Endothelial cell of umbilical vein (primary cell): Measurements from ENCODE around the gene TMEM18. TPM values are rescaled to one million over a fixed set of nuclear protein-coding genes. Genes with fewer than 3 reads are reported as not detected.

ENCODE experiments used
- BruUV-seq: library from RNA; stranded (reverse); fragments of 400-500 nt; replicated peaks from 2 replicates; lab custom pipeline; 2021; lab: Mats Ljungman, UMichigan
- CTCF ChIA-PET: fragments of 300-600, 350-600 bp; sonication (Branson Sonifier 250); formaldehyde crosslinking; loops from one replicate; lab custom pipeline; 2021; ENCODE audit warnings: antibody characterized with exemption, inconsistent platforms; lab: Charles Lee
- POLR2A ChIA-PET: fragments of 300-600, 350-600 bp; sonication (Branson Sonifier 250); formaldehyde crosslinking; loops from one replicate; lab custom pipeline; 2021; ENCODE audit warnings: antibody characterized with exemption, inconsistent platforms; lab: Charles Lee
- DNase-seq: peaks from one replicate; pipeline ENCODE4 v3.0.0-alpha.2; 2011; ENCODE audit warnings: low read depth, low spot score
- FAIRE-seq: peaks from 2 replicates; lab custom pipeline; 2011; peaks lifted over from hg19 to GRCh38; lab: Jason Lieb, UNC
- H2AFZ ChIP-seq: 2 replicates; pipeline ENCODE4 v1.6.0; 2012; ENCODE audit warnings: low read depth, low read length, control low read depth, inconsistent platforms
- H3K27ac ChIP-seq: 2 replicates; pipeline ENCODE4 v1.5.1; 2011; ENCODE audit warnings: low read depth, mild to moderate bottlenecking, control low read depth, low read length, moderate library complexity; ENCODE audit not compliant: insufficient read depth
- H3K27me3 ChIP-seq, 2 experiments: 2 replicates each; pipeline versions ENCODE4 v1.6.0 to v1.6.1; 2011; ENCODE audit warnings: low read length in 2 of 2, mixed read lengths in 1 of 2; ENCODE audit not compliant: control insufficient read depth in 2 of 2, insufficient read depth in 2 of 2
- H3K36me3 ChIP-seq, 2 experiments: 2 replicates in 1 of 2; 3 replicates in 1 of 2; pipeline ENCODE4 v1.5.1; 2011; ENCODE audit warnings: low read length in 2 of 2, mild to moderate bottlenecking in 1 of 2, moderate library complexity in 1 of 2; ENCODE audit not compliant: control insufficient read depth in 2 of 2, insufficient read depth in 2 of 2; ENCODE audit errors: extremely low read depth in 1 of 2
- H3K4me1 ChIP-seq: 3 replicates; pipeline ENCODE4 v1.5.1; 2011; ENCODE audit warnings: mild to moderate bottlenecking, low read length; ENCODE audit not compliant: control insufficient read depth, insufficient read depth; ENCODE audit errors: extremely low read depth
- H3K4me2 ChIP-seq: 2 replicates; pipeline ENCODE4 v1.6.1; 2011; ENCODE audit warnings: low read length, control low read depth, mixed read lengths; ENCODE audit not compliant: insufficient read depth
- H3K4me3 ChIP-seq, 3 experiments: fragments of 200-600 bp in 1 of 3; sonication (generic), shearing (Covaris generic) in 1 of 3; replicated peaks in 1 of 3; 2 replicates each; pipeline ENCODE4 v1.5.1; 2011 to 2016; ENCODE audit warnings: control low read depth in 3 of 3, low read length in 3 of 3, mild to moderate bottlenecking in 2 of 3, inconsistent platforms in 1 of 3, low read depth in 1 of 3, moderate library complexity in 1 of 3; ENCODE audit not compliant: insufficient read depth in 1 of 3
- H3K79me2 ChIP-seq: 2 replicates; pipeline ENCODE4 v1.6.0; 2012; ENCODE audit warnings: low read length, inconsistent platforms; ENCODE audit not compliant: control insufficient read depth, insufficient read depth
- H3K9ac ChIP-seq: replicated peaks from 2 replicates; pipeline ENCODE3; 2011; ENCODE audit warnings: low read length, control low read depth; ENCODE audit not compliant: insufficient read depth; ENCODE audit errors: extremely low read depth
- H3K9me1 ChIP-seq: replicated peaks from 3 replicates; pipeline ENCODE4 v1.6.0; 2011; ENCODE audit warnings: mild to moderate bottlenecking, low read length; ENCODE audit not compliant: control insufficient read depth, insufficient read depth; ENCODE audit errors: extremely low read depth
- H3K9me3 ChIP-seq: replicated peaks from 2 replicates; pipeline ENCODE4 v1.5.1; 2012; ENCODE audit warnings: low read length, inconsistent platforms; ENCODE audit not compliant: control insufficient read depth, insufficient read depth
- H4K20me1 ChIP-seq: replicated peaks from 2 replicates; pipeline ENCODE3; 2011; ENCODE audit warnings: mild to moderate bottlenecking, low read length; ENCODE audit not compliant: control insufficient read depth, insufficient read depth; ENCODE audit errors: extremely low read depth
- GATA2 ChIP-seq: IDR thresholded peaks from 2 replicates; pipeline ENCODE4 v1.7.0; 2011; ENCODE audit warnings: low read depth, mild to moderate bottlenecking, moderate library complexity, mixed read lengths, low read length; ENCODE audit not compliant: insufficient read length, insufficient read depth
- dilution Hi-C: fragments of 300-500 bp; cut with MboI; formaldehyde crosslinking; loops from one replicate; pipeline ENCODE4 v1.15.0; 2019; ENCODE audit warnings: low sequenced_read_pairs; ENCODE audit not compliant: extremely low pct_ligation_motif_present
- intact Hi-C: fragments of 100-400 bp; cut with micrococcal nuclease; formaldehyde crosslinking; loops from one replicate; pipeline ENCODE4 v1.10.0; 2022
- polyA plus RNA-seq, 4 experiments: library from polyadenylated mRNA; depleted of rRNA in 3 of 4; stranded (reverse) in 3 of 4; unstranded in 1 of 4; fragments of >200 nt; gene quantifications; 2 replicates each; pipeline versions ENCODE4 v1.2.1 to v1.2.3, GENCODE V29; 2011 to 2012; ENCODE audit warnings: missing spikeins in 1 of 4
- total RNA-seq: library from RNA; stranded (reverse); gene quantifications from 2 replicates; pipeline ENCODE4 v1.2.3, GENCODE V29; 2021
- TF ChIP-seq, protein P1 (sequence below): IDR thresholded peaks from 2 replicates; pipeline ENCODE4 v1.6.1; 2011; ENCODE audit not compliant: insufficient read depth, insufficient read length
- TF ChIP-seq, protein P2 (sequence below), 2 donors: IDR thresholded peaks; 1 replicate in 1 of 2; 2 replicates in 1 of 2; pipeline ENCODE4 v1.5.1; 2011; ENCODE audit warnings: low read length in 2 of 2, mild to moderate bottlenecking in 2 of 2, moderate library complexity in 2 of 2, control low read depth in 1 of 2, inconsistent platforms in 1 of 2, low read depth in 1 of 2; ENCODE audit not compliant: insufficient read depth in 1 of 2; ENCODE audit errors: extremely low read depth in 1 of 2

The TMEM18 gene
- total and polyA plus RNA-seq, 2 donors (not counting 3 experiments of a cell fraction or from before 2014, with no cell fraction given): 19.1 to 23.1 TPM

DNA sequence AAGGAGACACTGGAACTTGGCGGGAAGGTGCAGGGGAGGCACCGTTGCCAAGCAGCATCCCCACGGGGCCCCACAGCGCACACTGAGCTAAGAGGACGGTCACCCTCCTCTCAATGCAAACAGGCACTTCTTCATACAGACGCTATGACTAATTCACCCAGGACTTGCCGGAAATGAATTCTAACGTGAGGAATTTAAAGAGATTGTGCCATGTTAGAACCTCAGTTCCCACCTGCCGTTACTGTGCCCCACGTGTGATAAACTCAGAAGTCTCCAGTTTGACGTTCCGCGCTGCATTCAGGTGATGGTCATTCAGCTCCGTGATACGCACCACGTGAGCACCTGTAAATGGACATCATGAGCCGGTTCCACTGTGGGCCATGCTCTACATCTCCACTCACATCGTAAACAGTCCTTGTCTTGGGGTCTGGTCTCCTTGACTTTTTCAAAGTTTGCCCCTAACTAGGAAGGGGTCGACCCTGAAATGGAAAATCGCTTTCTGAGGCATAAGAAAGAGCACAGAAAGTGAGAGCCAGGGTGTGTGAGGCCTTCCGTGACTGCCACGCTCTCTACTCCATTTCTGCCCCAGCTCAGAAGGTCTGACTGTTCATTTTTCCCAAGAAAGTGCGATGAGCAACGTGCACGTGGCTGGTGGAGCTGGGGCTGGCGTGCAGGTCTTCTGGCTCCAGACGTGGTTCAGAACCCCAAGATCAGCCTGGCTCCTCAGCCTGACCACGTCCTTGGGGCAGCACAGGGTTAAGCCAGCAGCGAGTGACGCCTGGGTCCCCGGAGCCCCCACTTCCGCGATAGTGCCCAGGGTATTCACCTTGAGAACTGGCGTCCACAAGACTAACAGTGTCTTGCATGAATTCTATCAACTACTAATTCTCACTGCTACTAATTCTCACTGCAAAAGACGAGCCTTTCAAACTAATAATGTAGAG is 35.1 kb downstream of the TMEM18 start:
- intact Hi-C loops (no loop called here), dilution Hi-C loops (no loop called here)
- FAIRE-seq (no peak), DNase-seq (no peak)
- Histone ChIP-seq H3K9me1 (no peaks in the 10 kb centered on the region), H3K27ac (no peak overlapping the region), H2AFZ (no peak overlapping the region), H3K9ac (no peak overlapping the region), H3K4me1 (no peaks in the 10 kb centered on the region), H4K20me1 (no peaks in the 10 kb centered on the region), H3K36me3 (no peaks in the 10 kb centered on the region), H3K79me2 (no peaks in the 10 kb centered on the region), H3K4me3 (no peak overlapping the region), H3K27me3 (no peaks in the 10 kb centered on the region), H3K4me2 (no peak overlapping the region), H3K9me3 (no peaks in the 10 kb centered on the region)
- TF ChIP-seq GATA2: no peak
- TF ChIP-seq, protein P1, sequence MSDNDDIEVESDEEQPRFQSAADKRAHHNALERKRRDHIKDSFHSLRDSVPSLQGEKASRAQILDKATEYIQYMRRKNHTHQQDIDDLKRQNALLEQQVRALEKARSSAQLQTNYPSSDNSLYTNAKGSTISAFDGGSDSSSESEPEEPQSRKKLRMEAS: no peak
- TF ChIP-seq, protein P2, sequence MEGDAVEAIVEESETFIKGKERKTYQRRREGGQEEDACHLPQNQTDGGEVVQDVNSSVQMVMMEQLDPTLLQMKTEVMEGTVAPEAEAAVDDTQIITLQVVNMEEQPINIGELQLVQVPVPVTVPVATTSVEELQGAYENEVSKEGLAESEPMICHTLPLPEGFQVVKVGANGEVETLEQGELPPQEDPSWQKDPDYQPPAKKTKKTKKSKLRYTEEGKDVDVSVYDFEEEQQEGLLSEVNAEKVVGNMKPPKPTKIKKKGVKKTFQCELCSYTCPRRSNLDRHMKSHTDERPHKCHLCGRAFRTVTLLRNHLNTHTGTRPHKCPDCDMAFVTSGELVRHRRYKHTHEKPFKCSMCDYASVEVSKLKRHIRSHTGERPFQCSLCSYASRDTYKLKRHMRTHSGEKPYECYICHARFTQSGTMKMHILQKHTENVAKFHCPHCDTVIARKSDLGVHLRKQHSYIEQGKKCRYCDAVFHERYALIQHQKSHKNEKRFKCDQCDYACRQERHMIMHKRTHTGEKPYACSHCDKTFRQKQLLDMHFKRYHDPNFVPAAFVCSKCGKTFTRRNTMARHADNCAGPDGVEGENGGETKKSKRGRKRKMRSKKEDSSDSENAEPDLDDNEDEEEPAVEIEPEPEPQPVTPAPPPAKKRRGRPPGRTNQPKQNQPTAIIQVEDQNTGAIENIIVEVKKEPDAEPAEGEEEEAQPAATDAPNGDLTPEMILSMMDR (IDR thresholded peaks at IDR 0.05; ENCODE audit: extremely low read depth in 1 of 2, insufficient read depth in 1 of 2, low read depth in 1 of 2, low read length in 2 of 2): no peak
- BruUV-seq: no TSS peak
- ChIA-PET CTCF (no interaction called here), POLR2A (no interaction called here)
